HG02678 (cell line): ENCODE measurements around the gene PDGFD.
A peak's percentile ranks its signal among the peaks of the same experiment; 100 is the strongest.

Experiments
- ATAC-seq: cut with Tn5 transposase; IDR thresholded peaks from one replicate; pipeline ENCODE4 v1.9.1; 2021; ENCODE audit warnings: mild to moderate bottlenecking, moderate library complexity; ENCODE audit not compliant: unreplicated experiment

PDGFD gene

GRCh38 chr11:103894034-103894433, 269.9 kb downstream of the PDGFD start:
- no peak for ATAC-seq

GRCh38 chr11:103893371-103893770, 270.6 kb downstream of the PDGFD start:
- ATAC-seq, result no peak

GRCh38 chr11:103892603-103893002, 271.3 kb downstream of the PDGFD start:
- ATAC-seq, result no peak

- ATAC-seq, result no peak
Measured at GRCh38 chr11:103890654-103891053, 273.3 kb downstream of the PDGFD start.

- ATAC-seq, result no peak
Measured at GRCh38 chr11:103889679-103890078, 274.3 kb downstream of the PDGFD start.

- ATAC-seq, result no peak
Measured at GRCh38 chr11:103888541-103888951, 275.4 kb downstream of the PDGFD start.

GRCh38 chr11:103887001-103887658, 276.8 kb downstream of the PDGFD start:
- peak; percentile 68 for ATAC-seq

- no peak for ATAC-seq
Measured at GRCh38 chr11:103883856-103884255, 280.1 kb downstream of the PDGFD start.

- ATAC-seq, result no peak
Measured at GRCh38 chr11:103883291-103883690, 280.7 kb downstream of the PDGFD start.

- ATAC-seq, result no peak
Measured at GRCh38 chr11:103881584-103881983, 282.4 kb downstream of the PDGFD start.

- no peak for ATAC-seq
Measured at GRCh38 chr11:103880968-103881367, 283.0 kb downstream of the PDGFD start.

- ATAC-seq, result no peak
Measured at GRCh38 chr11:103878646-103879045, 285.3 kb downstream of the PDGFD start.

- ATAC-seq, result no peak
Measured at GRCh38 chr11:103877221-103877620, 286.7 kb downstream of the PDGFD start.

- peak; percentile 93 for ATAC-seq
Measured at GRCh38 chr11:103875855-103876510, 288.0 kb downstream of the PDGFD start.

GRCh38 chr11:103872748-103873147, 291.2 kb downstream of the PDGFD start:
- no peak for ATAC-seq

GRCh38 chr11:103871923-103872551, 291.9 kb downstream of the PDGFD start:
- no peak for ATAC-seq

- no peak for ATAC-seq
Measured at GRCh38 chr11:103870821-103871309, 293.1 kb downstream of the PDGFD start.

GRCh38 chr11:103867481-103867880, 296.5 kb downstream of the PDGFD start:
- ATAC-seq, result no peak

- no peak for ATAC-seq
Measured at GRCh38 chr11:103863497-103863896, 300.4 kb downstream of the PDGFD start.

- ATAC-seq, result no peak
Measured at GRCh38 chr11:103862802-103863174, 301.2 kb downstream of the PDGFD start.

GRCh38 chr11:103862094-103862801, 301.7 kb downstream of the PDGFD start:
- peak; percentile 60 for ATAC-seq
